ENCODE data around the gene ZNF71. TPM values are rescaled to one million over a fixed set of nuclear protein-coding genes. Genes with fewer than 3 reads are reported as not detected.

The ZNF71 gene
- total and polyA plus RNA-seq, 2 donors (not counting 1 experiment from before 2014, with no cell fraction given), result 6.4 to 9.3 TPM

DNA sequence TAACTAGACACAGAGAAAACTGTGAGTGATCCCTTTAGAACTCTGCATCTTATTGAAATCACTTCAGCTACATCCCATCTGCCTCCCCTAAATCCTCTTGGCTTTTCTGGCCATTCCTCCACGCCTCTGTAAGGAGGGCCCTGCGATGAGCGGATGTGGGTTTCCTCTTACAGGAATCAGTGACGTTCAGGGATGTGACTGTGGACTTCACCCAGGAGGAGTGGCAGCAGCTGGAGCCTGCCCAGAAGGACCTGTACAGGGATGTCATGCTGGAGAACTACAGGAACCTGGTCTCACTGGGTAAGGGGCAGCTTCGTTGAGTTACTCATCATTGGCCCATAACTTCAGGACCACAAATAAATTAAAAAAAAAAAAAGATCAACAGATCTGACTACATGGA is 18.5 kb downstream of the ZNF71 start:
- Histone ChIP-seq H3K27ac (ENCODE audit: low read length in 2 of 2) (no peak overlapping the region), H3K4me2 (replicated peaks; ENCODE audit: low read depth, low read length, poor library complexity, severe bottlenecking) (no peak overlapping the region), H3K9ac (ENCODE audit: low read length) (no peak overlapping the region), H3K79me2 (ENCODE audit: control insufficient read depth, insufficient read depth, low read length) (peaks cover 42% of the 10 kb centered on the region), H3K4me3 (ENCODE audit: control extremely low read depth in 1 of 5, extremely low read depth in 1 of 5, insufficient read depth in 1 of 5, low read depth in 2 of 5, low read length in 4 of 5) (no peak overlapping the region), H3K27me3 (replicated peaks in 1 of 4; ENCODE audit: control extremely low read depth in 1 of 4, control insufficient read depth in 3 of 4, insufficient read depth in 4 of 4, low read length in 3 of 4) (no peaks in the 10 kb centered on the region), H3K4me1 (ENCODE audit: control insufficient read depth in 2 of 2, insufficient read depth in 2 of 2, low read length in 2 of 2) (no peaks in the 10 kb centered on the region), H3K36me3 (replicated peaks in 1 of 2; ENCODE audit: control extremely low read depth in 1 of 2, control insufficient read depth in 1 of 2, extremely low read depth in 1 of 2, insufficient read depth in 2 of 2, low read length in 1 of 2) (peaks cover 2 to 14% of the 10 kb centered on the region in 2 experiments), H3K9me3 (ENCODE audit: control extremely low read depth in 1 of 3, control insufficient read depth in 2 of 3, insufficient read depth in 1 of 3, low read length in 2 of 3) (peaks cover 0 to 57% (median 42%) of the 10 kb centered on the region in 3 donors), H4K20me1 (ENCODE audit: control insufficient read depth, insufficient read depth, low read length, poor library complexity, severe bottlenecking) (no peaks in the 10 kb centered on the region), H2AFZ (ENCODE audit: insufficient read depth, low read depth, low read length, poor library complexity, severe bottlenecking) (no peak overlapping the region)
- Mint-ChIP-seq H3K27ac (no peak overlapping the region), H3K27me3 (no peaks in the 10 kb centered on the region), H3K4me3 (no peak overlapping the region), H3K9me3 (ENCODE audit: insufficient read depth) (peaks cover 33% of the 10 kb centered on the region), H3K4me1 (no peaks in the 10 kb centered on the region)
- DNase-seq (no peak), ATAC-seq (ENCODE audit: low read depth) (no peak)
- intact Hi-C loops (cut with micrococcal nuclease), result no loop called here
- CTCF ChIA-PET, result no interaction called here
- TF ChIP-seq, protein P1, sequence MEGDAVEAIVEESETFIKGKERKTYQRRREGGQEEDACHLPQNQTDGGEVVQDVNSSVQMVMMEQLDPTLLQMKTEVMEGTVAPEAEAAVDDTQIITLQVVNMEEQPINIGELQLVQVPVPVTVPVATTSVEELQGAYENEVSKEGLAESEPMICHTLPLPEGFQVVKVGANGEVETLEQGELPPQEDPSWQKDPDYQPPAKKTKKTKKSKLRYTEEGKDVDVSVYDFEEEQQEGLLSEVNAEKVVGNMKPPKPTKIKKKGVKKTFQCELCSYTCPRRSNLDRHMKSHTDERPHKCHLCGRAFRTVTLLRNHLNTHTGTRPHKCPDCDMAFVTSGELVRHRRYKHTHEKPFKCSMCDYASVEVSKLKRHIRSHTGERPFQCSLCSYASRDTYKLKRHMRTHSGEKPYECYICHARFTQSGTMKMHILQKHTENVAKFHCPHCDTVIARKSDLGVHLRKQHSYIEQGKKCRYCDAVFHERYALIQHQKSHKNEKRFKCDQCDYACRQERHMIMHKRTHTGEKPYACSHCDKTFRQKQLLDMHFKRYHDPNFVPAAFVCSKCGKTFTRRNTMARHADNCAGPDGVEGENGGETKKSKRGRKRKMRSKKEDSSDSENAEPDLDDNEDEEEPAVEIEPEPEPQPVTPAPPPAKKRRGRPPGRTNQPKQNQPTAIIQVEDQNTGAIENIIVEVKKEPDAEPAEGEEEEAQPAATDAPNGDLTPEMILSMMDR (IDR thresholded peaks at IDR 0.05), result no peak
- no peak for TF ChIP-seq EZH2 (IDR thresholded peaks at IDR 0.05; ENCODE audit: borderline replicate concordance, insufficient read depth, low read depth, low read length, poor library complexity, severe bottlenecking)
- WGBS (ENCODE audit: insufficient coverage), result 91% methylated on average over 4 of the region's 5 CpGs
- POLR2A ChIA-PET, result no interaction called here

DNA sequence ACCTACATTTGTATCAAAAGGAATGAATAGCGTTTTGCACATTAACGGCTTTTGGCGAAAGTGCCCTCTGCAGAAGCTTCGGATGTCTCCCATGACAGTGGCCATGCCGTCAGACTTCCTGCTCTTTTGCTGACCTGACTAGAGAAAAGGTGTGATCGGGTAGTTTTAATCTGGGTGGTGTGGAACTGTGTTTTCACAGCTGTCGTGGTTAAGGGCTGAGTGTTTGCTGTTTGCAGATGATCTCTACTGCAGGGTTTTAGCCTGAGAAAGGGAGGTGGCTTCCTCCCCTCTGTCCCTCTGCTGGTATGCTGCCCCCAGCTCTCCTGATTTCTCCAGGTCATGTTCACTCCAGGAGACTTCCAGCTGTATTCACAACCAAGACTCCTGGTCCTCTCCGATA is 22.4 kb downstream of the ZNF71 start:
- no peaks in the 10 kb centered on the region for H3K27me3 Mint-ChIP-seq
- TF ChIP-seq, protein P1 (IDR thresholded peaks at IDR 0.05), result no peak
- TF ChIP-seq EZH2 (IDR thresholded peaks at IDR 0.05; ENCODE audit: borderline replicate concordance, insufficient read depth, low read depth, low read length, poor library complexity, severe bottlenecking), result no peak
- no peak overlapping the region for H3K27ac ChIP-seq (ENCODE audit: low read length in 2 of 2)
- DNase-seq (no peak), ATAC-seq (ENCODE audit: low read depth) (no peak)
- no peak overlapping the region for H3K9ac ChIP-seq (ENCODE audit: low read length)
- peaks cover 2 to 16% of the 10 kb centered on the region in 2 experiments for H3K36me3 ChIP-seq (replicated peaks in 1 of 2; ENCODE audit: control extremely low read depth in 1 of 2, control insufficient read depth in 1 of 2, extremely low read depth in 1 of 2, insufficient read depth in 2 of 2, low read length in 1 of 2)
- H3K4me1 ChIP-seq (ENCODE audit: control insufficient read depth in 2 of 2, insufficient read depth in 2 of 2, low read length in 2 of 2), result no peaks in the 10 kb centered on the region
- no peak overlapping the region for H3K4me3 Mint-ChIP-seq
- H3K9me3 Mint-ChIP-seq (ENCODE audit: insufficient read depth), result peaks cover 20% of the 10 kb centered on the region
- no peak overlapping the region for H2AFZ ChIP-seq (ENCODE audit: insufficient read depth, low read depth, low read length, poor library complexity, severe bottlenecking)
- ChIA-PET POLR2A (no interaction called here), CTCF (no interaction called here)
- WGBS (ENCODE audit: insufficient coverage), result 96% methylated on average over 8 of the region's 8 CpGs
- intact Hi-C loops (cut with micrococcal nuclease), result no loop called here
- peaks cover 0 to 64% (median 47%) of the 10 kb centered on the region in 3 donors for H3K9me3 ChIP-seq (ENCODE audit: control extremely low read depth in 1 of 3, control insufficient read depth in 2 of 3, insufficient read depth in 1 of 3, low read length in 2 of 3)
- no peak overlapping the region for H3K4me3 ChIP-seq (ENCODE audit: control extremely low read depth in 1 of 5, extremely low read depth in 1 of 5, insufficient read depth in 1 of 5, low read depth in 2 of 5, low read length in 4 of 5)
- H3K4me2 ChIP-seq (replicated peaks; ENCODE audit: low read depth, low read length, poor library complexity, severe bottlenecking), result no peak overlapping the region
- no peak overlapping the region for H3K27ac Mint-ChIP-seq
- no peaks in the 10 kb centered on the region for H3K4me1 Mint-ChIP-seq
- no peaks in the 10 kb centered on the region for H3K27me3 ChIP-seq (replicated peaks in 1 of 4; ENCODE audit: control extremely low read depth in 1 of 4, control insufficient read depth in 3 of 4, insufficient read depth in 4 of 4, low read length in 3 of 4)
- no peaks in the 10 kb centered on the region for H4K20me1 ChIP-seq (ENCODE audit: control insufficient read depth, insufficient read depth, low read length, poor library complexity, severe bottlenecking)
- peaks cover 23% of the 10 kb centered on the region for H3K79me2 ChIP-seq (ENCODE audit: control insufficient read depth, insufficient read depth, low read length)

Data from B cell (primary cell).